Measurements from ENCODE around the gene ELMO1.

ELMO1 gene

DNA sequence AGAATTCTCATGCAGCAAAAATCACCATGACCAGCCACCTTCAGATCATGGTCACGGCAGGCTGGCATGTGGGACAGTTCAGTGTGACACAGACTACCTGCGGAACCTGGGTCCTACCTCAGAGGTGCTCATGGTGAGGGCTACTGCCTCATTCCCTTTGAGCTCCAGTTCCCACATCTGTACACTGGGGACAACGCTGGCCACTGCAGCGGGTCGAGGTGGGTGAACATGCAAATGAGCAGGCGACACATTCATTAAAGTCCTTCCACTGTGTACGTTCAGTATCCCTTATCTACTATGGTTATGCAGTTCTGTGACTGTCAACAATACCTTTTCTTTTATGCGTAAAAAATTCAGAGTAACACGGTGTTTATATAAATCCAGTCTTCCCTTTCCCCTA is 505.7 kb downstream of the ELMO1 start:
- no peak for DNase-seq (ENCODE audit: insufficient read length, low spot score)
- TF ChIP-seq, protein P1, sequence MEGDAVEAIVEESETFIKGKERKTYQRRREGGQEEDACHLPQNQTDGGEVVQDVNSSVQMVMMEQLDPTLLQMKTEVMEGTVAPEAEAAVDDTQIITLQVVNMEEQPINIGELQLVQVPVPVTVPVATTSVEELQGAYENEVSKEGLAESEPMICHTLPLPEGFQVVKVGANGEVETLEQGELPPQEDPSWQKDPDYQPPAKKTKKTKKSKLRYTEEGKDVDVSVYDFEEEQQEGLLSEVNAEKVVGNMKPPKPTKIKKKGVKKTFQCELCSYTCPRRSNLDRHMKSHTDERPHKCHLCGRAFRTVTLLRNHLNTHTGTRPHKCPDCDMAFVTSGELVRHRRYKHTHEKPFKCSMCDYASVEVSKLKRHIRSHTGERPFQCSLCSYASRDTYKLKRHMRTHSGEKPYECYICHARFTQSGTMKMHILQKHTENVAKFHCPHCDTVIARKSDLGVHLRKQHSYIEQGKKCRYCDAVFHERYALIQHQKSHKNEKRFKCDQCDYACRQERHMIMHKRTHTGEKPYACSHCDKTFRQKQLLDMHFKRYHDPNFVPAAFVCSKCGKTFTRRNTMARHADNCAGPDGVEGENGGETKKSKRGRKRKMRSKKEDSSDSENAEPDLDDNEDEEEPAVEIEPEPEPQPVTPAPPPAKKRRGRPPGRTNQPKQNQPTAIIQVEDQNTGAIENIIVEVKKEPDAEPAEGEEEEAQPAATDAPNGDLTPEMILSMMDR (IDR thresholded peaks at IDR 0.05; ENCODE audit: insufficient read depth, missing control alignments) = no peak
- FAIRE-seq = no peak

DNA sequence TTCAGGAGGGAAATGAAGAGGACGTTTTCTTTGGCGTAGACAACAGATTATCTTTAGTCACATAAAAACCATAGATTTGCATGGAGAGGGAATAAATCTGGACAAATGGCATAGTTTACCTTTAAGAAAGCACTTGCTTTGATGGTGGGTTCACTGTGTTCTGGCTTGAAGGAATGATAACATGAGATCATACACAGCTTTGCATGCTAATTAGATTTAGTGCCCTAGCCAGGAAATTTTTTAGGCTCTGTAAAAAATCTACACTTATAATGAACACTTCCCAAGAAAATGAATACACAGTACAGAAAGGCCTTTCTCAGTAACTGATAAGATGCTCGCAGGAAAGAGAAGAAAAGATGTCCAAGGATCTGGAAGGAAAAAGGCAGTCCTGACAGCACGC is 506.1 kb downstream of the ELMO1 start:
- DNase-seq (ENCODE audit: insufficient read length, low spot score) (no peak), FAIRE-seq (no peak)
- TF ChIP-seq, protein P1 (IDR thresholded peaks at IDR 0.05; ENCODE audit: insufficient read depth, missing control alignments) = no peak

DNA sequence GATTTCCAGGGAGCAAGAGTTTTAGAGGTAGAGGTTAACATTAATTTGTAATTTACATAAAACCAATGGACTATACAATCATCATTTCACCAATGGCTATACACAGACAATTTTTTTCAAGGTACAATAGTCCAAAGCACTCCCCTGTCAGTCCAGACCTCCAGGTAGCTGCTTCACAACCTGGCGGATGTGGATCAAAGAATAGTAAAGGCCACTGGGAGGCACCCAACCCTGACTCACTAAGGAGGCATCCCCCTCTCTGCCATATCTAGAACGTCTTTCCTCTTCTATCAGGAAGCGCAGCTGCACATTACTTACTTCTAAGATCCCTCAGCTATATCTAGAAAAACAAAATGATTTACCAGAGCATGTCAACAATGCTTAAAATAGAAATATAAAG is 506.6 kb downstream of the ELMO1 start:
- DNase-seq (ENCODE audit: insufficient read length, low spot score) = no peak
- TF ChIP-seq, protein P1 (IDR thresholded peaks at IDR 0.05; ENCODE audit: insufficient read depth, missing control alignments) = no peak
- no peak for FAIRE-seq

DNA sequence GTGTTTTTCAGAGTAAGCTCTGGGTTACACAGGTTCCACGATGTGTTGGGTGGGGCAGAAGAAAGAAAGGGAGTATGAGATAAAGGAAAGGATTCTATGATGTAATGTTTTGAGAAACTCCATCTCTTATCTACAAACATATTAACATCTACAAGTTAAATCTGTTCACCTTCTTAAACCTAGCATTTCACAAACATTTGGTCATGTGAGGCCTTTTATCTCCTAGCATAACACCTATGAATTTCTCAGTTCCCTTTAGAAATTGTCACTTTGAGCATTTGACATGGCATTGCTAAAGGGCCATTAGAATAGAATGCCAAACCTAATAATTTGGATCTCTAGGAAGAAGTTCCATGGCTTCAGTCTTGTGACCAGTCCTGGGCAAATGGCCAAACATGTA is 507.3 kb downstream of the ELMO1 start:
- FAIRE-seq = no peak
- DNase-seq (ENCODE audit: insufficient read length, low spot score) = no peak
- TF ChIP-seq, protein P1 (IDR thresholded peaks at IDR 0.05; ENCODE audit: insufficient read depth, missing control alignments) = no peak

DNA sequence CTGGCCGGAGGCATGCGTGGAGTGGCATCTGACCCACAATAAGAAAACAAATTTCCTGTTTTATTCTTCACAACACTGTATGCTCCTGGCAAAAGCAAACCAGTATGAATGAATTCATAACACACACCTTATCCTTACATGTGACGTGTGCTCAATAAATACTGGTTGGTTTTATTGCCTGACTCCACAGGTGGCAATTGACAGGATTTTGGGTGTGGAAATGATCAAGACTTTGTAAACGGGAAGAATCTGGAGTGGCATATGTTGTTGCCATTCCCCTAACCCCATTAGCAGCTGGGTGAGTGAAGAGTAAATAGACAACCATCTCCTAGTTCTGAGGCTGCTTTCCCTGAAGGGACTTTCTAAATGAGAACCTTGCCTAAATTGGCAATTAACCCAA is 508.8 kb downstream of the ELMO1 start:
- no peak for FAIRE-seq
- TF ChIP-seq, protein P1 (IDR thresholded peaks at IDR 0.05; ENCODE audit: insufficient read depth, missing control alignments) = no peak
- no peak for DNase-seq (ENCODE audit: insufficient read length, low spot score)

DNA sequence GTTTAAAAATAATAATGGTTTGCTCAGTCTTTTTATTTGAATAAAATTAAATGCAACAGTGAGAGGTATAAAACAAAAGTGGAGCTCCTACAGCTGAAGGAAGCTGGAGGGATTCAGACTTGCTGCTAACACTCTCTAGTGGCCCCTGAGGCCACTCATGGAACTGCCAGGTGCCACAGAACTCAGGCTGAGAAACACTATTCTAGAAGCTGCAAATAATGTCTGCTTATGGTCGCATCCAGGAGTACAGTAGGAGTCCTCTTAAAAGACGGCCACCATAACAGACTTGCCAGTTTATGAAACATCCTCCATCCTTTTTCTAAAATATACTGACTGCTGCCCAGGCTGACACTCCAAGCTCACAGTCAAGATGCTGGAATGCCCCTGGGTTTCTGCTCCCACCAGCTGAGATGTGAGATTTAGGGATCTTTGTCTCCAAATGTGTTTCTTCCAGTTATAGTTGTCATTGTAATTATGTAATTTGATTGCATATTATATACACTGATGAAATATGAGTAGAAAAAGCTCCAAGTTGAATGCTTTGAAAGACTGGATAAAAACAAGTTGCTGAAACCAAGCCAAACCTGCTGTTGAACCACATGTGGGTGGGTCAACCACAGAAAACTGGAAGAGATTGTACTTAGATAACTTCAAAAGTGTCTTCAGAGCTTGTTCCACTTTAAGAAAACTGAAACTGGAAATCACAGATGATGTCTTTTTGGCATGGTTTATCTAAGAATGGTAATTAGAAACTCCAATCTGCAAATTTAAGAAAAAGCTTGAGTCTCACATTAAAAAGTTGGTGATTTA is 510.7 kb downstream of the ELMO1 start:
- DNase-seq (ENCODE audit: insufficient read length, low spot score) (no peak), FAIRE-seq (no peak)
- TF ChIP-seq, protein P1 (IDR thresholded peaks at IDR 0.05; ENCODE audit: insufficient read depth, missing control alignments) = no peak

DNA sequence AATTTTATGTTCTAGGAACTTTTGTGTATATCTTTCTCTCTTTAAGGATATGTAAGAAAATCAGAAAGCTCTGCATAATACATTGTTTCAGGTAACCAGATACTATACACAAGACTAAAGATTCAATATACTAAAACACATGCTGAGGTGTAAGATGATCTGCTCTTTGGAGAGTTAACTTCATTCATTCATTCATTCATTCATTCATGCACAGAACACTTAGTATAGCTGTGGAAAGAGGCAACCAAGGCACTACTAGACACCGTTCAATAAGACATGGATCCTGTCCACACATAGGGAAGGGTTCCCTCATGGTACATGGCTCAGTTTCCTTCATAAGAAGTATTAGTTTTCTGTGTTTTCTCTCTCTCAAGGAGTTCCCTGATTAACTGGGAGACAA is 516.8 kb downstream of the ELMO1 start:
- DNase-seq (ENCODE audit: insufficient read length, low spot score) = no peak
- TF ChIP-seq, protein P1 (IDR thresholded peaks at IDR 0.05; ENCODE audit: insufficient read depth, missing control alignments) = no peak
- no peak for FAIRE-seq
